ENCODE measurements around the gene RMRP. TPM values are rescaled to one million over a fixed set of nuclear protein-coding genes. Genes with fewer than 3 reads are reported as not detected.

Gene RMRP
- total RNA-seq, 4 donors from 2014 or later, result 1,246 to 15,173 (median 11,383) TPM

GRCh38 chr9:35682051-35682450 is 24.2 kb upstream of the RMRP start:
- Histone ChIP-seq H3K36me3 (peaks cover 26% of the 10 kb centered on the region), H3K4me1 (no peaks in the 10 kb centered on the region), H3K27ac (no peak overlapping the region), H3K4me3 (no peak overlapping the region), H3K27me3 (no peaks in the 10 kb centered on the region), H3K9me3 (no peaks in the 10 kb centered on the region)
- no peak for DNase-seq (ENCODE audit: low spot score in 2 of 2)
- TF ChIP-seq POLR2AphosphoS5 (IDR thresholded peaks at IDR 0.05) (no peak), POLR2A (IDR thresholded peaks at IDR 0.05) (no peak), EP300 (IDR thresholded peaks at IDR 0.05) (no peak), CTCF (IDR thresholded peaks at IDR 0.05) (no peak)
- 73% methylated on average over 6 of the region's 6 CpGs for WGBS

- Histone ChIP-seq H3K27ac (no peak overlapping the region), H3K36me3 (peaks cover 26% of the 10 kb centered on the region), H3K9me3 (no peaks in the 10 kb centered on the region), H3K27me3 (no peaks in the 10 kb centered on the region), H3K4me1 (no peaks in the 10 kb centered on the region), H3K4me3 (no peak overlapping the region)
- no peak for DNase-seq (ENCODE audit: low spot score in 2 of 2)
- TF ChIP-seq EP300 (IDR thresholded peaks at IDR 0.05) (no peak), POLR2AphosphoS5 (IDR thresholded peaks at IDR 0.05) (no peak), POLR2A (IDR thresholded peaks at IDR 0.05) (no peak), CTCF (IDR thresholded peaks at IDR 0.05) (no peak)
- WGBS, result 37% methylated on average over 2 of the region's 3 CpGs
Measured at GRCh38 chr9:35681341-35682002, 23.7 kb upstream of the RMRP start.

DNA sequence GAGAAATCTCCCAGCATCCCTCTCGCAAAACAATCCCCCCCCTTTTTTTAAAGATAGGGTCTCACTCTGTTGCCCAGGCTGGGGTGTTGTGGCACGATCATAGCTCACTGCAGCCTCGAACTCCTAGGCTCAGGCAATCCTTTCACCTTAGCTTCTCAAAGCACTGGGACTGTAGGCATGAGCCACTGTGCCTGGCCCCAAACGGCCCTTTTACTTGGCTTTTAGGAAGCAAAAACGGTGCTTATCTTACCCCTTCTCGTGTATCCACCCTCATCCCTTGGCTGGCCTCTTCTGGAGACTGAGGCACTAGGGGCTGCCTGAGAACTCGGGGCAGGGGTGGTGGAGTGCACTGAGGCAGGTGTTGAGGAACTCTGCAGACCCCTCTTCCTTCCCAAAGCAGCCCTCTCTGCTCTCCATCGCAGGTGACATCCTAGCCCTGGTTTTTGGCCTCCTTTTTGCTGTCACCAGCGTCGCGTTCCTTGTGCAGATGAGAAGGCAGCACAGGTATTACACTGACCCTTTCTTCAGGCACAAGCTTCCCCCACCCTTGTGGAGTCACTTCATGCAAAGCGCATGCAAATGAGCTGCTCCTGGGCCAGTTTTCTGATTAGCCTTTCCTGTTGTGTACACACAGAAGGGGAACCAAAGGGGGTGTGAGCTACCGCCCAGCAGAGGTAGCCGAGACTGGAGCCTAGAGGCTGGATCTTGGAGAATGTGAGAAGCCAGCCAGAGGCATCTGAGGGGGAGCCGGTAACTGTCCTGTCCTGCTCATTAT is 22.7 kb upstream of the RMRP start:
- H3K27ac ChIP-seq, result no peak overlapping the region
- H3K4me3 ChIP-seq, result no peak overlapping the region
- peaks cover 24% of the 10 kb centered on the region for H3K36me3 ChIP-seq
- no peak for DNase-seq (ENCODE audit: low spot score in 2 of 2)
- TF ChIP-seq CTCF (IDR thresholded peaks at IDR 0.05), result no peak
- no peak for TF ChIP-seq POLR2A (IDR thresholded peaks at IDR 0.05)
- no peak for TF ChIP-seq POLR2AphosphoS5 (IDR thresholded peaks at IDR 0.05)
- no peak for TF ChIP-seq EP300 (IDR thresholded peaks at IDR 0.05)
- WGBS, result 63% methylated on average over 15 of the region's 15 CpGs
- H3K27me3 ChIP-seq, result no peaks in the 10 kb centered on the region
- peaks cover 8% of the 10 kb centered on the region for H3K4me1 ChIP-seq
- no peaks in the 10 kb centered on the region for H3K9me3 ChIP-seq

GRCh38 chr9:35679766-35680330 is 22.0 kb upstream of the RMRP start:
- no peaks in the 10 kb centered on the region for H3K27me3 ChIP-seq
- H3K9me3 ChIP-seq, result no peaks in the 10 kb centered on the region
- H3K27ac ChIP-seq, result no peak overlapping the region
- no peak overlapping the region for H3K4me3 ChIP-seq
- no peak for TF ChIP-seq CTCF (IDR thresholded peaks at IDR 0.05)
- no peak for TF ChIP-seq POLR2A (IDR thresholded peaks at IDR 0.05)
- no peak for TF ChIP-seq POLR2AphosphoS5 (IDR thresholded peaks at IDR 0.05)
- TF ChIP-seq EP300 (IDR thresholded peaks at IDR 0.05), result no peak
- 91% methylated on average over 8 of the region's 8 CpGs for WGBS
- H3K4me1 ChIP-seq, result peaks cover 12% of the 10 kb centered on the region
- peaks cover 18% of the 10 kb centered on the region for H3K36me3 ChIP-seq
- DNase-seq (ENCODE audit: low spot score in 2 of 2), result no peak

GRCh38 chr9:35679091-35679490 is 21.3 kb upstream of the RMRP start:
- no peak for DNase-seq (ENCODE audit: low spot score in 2 of 2)
- H3K36me3 ChIP-seq, result peaks cover 10% of the 10 kb centered on the region
- no peaks in the 10 kb centered on the region for H3K27me3 ChIP-seq
- no peak for TF ChIP-seq POLR2AphosphoS5 (IDR thresholded peaks at IDR 0.05)
- no peak for TF ChIP-seq CTCF (IDR thresholded peaks at IDR 0.05)
- TF ChIP-seq POLR2A (IDR thresholded peaks at IDR 0.05), result no peak
- no peak for TF ChIP-seq EP300 (IDR thresholded peaks at IDR 0.05)
- no peak overlapping the region for H3K4me3 ChIP-seq
- H3K9me3 ChIP-seq, result no peaks in the 10 kb centered on the region
- H3K27ac ChIP-seq, result no peak overlapping the region
- WGBS, result 88% methylated on average over 5 of the region's 5 CpGs
- peaks cover 12% of the 10 kb centered on the region for H3K4me1 ChIP-seq

All from suprapubic skin (tissue), 4 donors.